ENCODE data around the gene OR51S1. TPM values are rescaled to one million over a fixed set of nuclear protein-coding genes. Genes with fewer than 3 reads are reported as not detected.

OR51S1 gene
- total and polyA plus RNA-seq, 2 experiments from 2014 or later: not detected

- TF ChIP-seq EZH2 (IDR thresholded peaks at IDR 0.05; ENCODE audit: insufficient read depth, poor library complexity, severe bottlenecking) (no peak), EZH2phosphoT487 (IDR thresholded peaks at IDR 0.05; ENCODE audit: insufficient read depth, low read depth) (no peak)
- no peaks in the 10 kb centered on the region for H3F3A ChIP-seq (ENCODE audit: insufficient read depth)
- no peaks in the 10 kb centered on the region for H3K79me2 ChIP-seq (ENCODE audit: insufficient read depth)
- H3K4me1 ChIP-seq (ENCODE audit: insufficient read depth): no peaks in the 10 kb centered on the region
- H3K36me3 ChIP-seq (ENCODE audit: low read depth): no peaks in the 10 kb centered on the region
- no peak overlapping the region for H2AFZ ChIP-seq
- no peaks in the 10 kb centered on the region for H4K20me1 ChIP-seq (ENCODE audit: insufficient read depth)
- 4 to 5% methylated on average over 4 of the region's 4 CpGs for whole genome bisulfite sequencing, 2 experiments (ENCODE audit: low coverage in 1 of 2, low lambda C conversion rate in 2 of 2, missing lambda C conversion rate in 2 of 2)
- in situ Hi-C loops (cut with MboI): no loop called here
- no peak overlapping the region for H3K27ac ChIP-seq
- H3K9ac ChIP-seq: no peak overlapping the region
- no peaks in the 10 kb centered on the region for H3K27me3 ChIP-seq (replicated peaks; ENCODE audit: insufficient read depth)
- H3K9me3 ChIP-seq (ENCODE audit: low read depth): no peaks in the 10 kb centered on the region
- DNase-seq: no peak
- no peaks in the 10 kb centered on the region for H3K9me2 ChIP-seq (ENCODE audit: insufficient read depth)
- H3K4me2 ChIP-seq (ENCODE audit: unreplicated experiment): no peak overlapping the region
- H3K4me3 ChIP-seq: no peak overlapping the region
Observed at GRCh38 chr11:4851033-4851432, 2.0 kb upstream of the OR51S1 start.

GRCh38 chr11:4839851-4840549 is 9.0 kb downstream of the OR51S1 start:
- no peak overlapping the region for H3K9ac ChIP-seq
- no peaks in the 10 kb centered on the region for H3F3A ChIP-seq (ENCODE audit: insufficient read depth)
- H3K36me3 ChIP-seq (ENCODE audit: low read depth): no peaks in the 10 kb centered on the region
- no peaks in the 10 kb centered on the region for H3K9me3 ChIP-seq (ENCODE audit: low read depth)
- DNase-seq: no peak
- H3K4me3 ChIP-seq: no peak overlapping the region
- H2AFZ ChIP-seq: no peak overlapping the region
- H3K4me1 ChIP-seq (ENCODE audit: insufficient read depth): no peaks in the 10 kb centered on the region
- in situ Hi-C loops (cut with MboI): no loop called here
- TF ChIP-seq EZH2phosphoT487 (IDR thresholded peaks at IDR 0.05; ENCODE audit: insufficient read depth, low read depth): no peak
- no peak for TF ChIP-seq EZH2 (IDR thresholded peaks at IDR 0.05; ENCODE audit: insufficient read depth, poor library complexity, severe bottlenecking)
- H3K27me3 ChIP-seq (replicated peaks; ENCODE audit: insufficient read depth): no peaks in the 10 kb centered on the region
- no peak overlapping the region for H3K27ac ChIP-seq
- no peaks in the 10 kb centered on the region for H3K9me2 ChIP-seq (ENCODE audit: insufficient read depth)
- 13 to 26% methylated on average over 2 of the region's 2 CpGs for WGBS, 2 experiments (ENCODE audit: low coverage in 1 of 2, low lambda C conversion rate in 2 of 2, missing lambda C conversion rate in 2 of 2)
- no peaks in the 10 kb centered on the region for H3K79me2 ChIP-seq (ENCODE audit: insufficient read depth)
- no peak overlapping the region for H3K4me2 ChIP-seq (ENCODE audit: unreplicated experiment)
- H4K20me1 ChIP-seq (ENCODE audit: insufficient read depth): no peaks in the 10 kb centered on the region

GRCh38 chr11:4830909-4831308 is 18.1 kb downstream of the OR51S1 start:
- Histone ChIP-seq H3K9me3 (ENCODE audit: low read depth) (no peaks in the 10 kb centered on the region), H4K20me1 (ENCODE audit: insufficient read depth) (no peaks in the 10 kb centered on the region), H3K27me3 (replicated peaks; ENCODE audit: insufficient read depth) (no peaks in the 10 kb centered on the region), H3K9me2 (ENCODE audit: insufficient read depth) (no peaks in the 10 kb centered on the region), H3F3A (ENCODE audit: insufficient read depth) (no peaks in the 10 kb centered on the region), H3K79me2 (ENCODE audit: insufficient read depth) (no peaks in the 10 kb centered on the region), H3K4me3 (no peak overlapping the region), H2AFZ (no peak overlapping the region), H3K4me1 (ENCODE audit: insufficient read depth) (no peaks in the 10 kb centered on the region), H3K27ac (no peak overlapping the region), H3K9ac (no peak overlapping the region), H3K4me2 (ENCODE audit: unreplicated experiment) (no peak overlapping the region), H3K36me3 (ENCODE audit: low read depth) (no peaks in the 10 kb centered on the region)
- TF ChIP-seq EZH2phosphoT487 (IDR thresholded peaks at IDR 0.05; ENCODE audit: insufficient read depth, low read depth) (no peak), EZH2 (IDR thresholded peaks at IDR 0.05; ENCODE audit: insufficient read depth, poor library complexity, severe bottlenecking) (no peak)
- in situ Hi-C loops (cut with MboI): no loop called here
- WGBS, 2 experiments (ENCODE audit: low coverage in 1 of 2, low lambda C conversion rate in 2 of 2, missing lambda C conversion rate in 2 of 2): 4 to 11% methylated on average over 2 of the region's 2 CpGs
- DNase-seq: no peak

GRCh38 chr11:4830346-4830745 is 18.7 kb downstream of the OR51S1 start:
- H4K20me1 ChIP-seq (ENCODE audit: insufficient read depth): no peaks in the 10 kb centered on the region
- no peak overlapping the region for H3K4me2 ChIP-seq (ENCODE audit: unreplicated experiment)
- H3K36me3 ChIP-seq (ENCODE audit: low read depth): no peaks in the 10 kb centered on the region
- no peak overlapping the region for H2AFZ ChIP-seq
- H3K27ac ChIP-seq: no peak overlapping the region
- no peaks in the 10 kb centered on the region for H3K79me2 ChIP-seq (ENCODE audit: insufficient read depth)
- no peaks in the 10 kb centered on the region for H3K27me3 ChIP-seq (replicated peaks; ENCODE audit: insufficient read depth)
- H3K9me3 ChIP-seq (ENCODE audit: low read depth): no peaks in the 10 kb centered on the region
- no peak for DNase-seq
- in situ Hi-C loops (cut with MboI): no loop called here
- H3K9me2 ChIP-seq (ENCODE audit: insufficient read depth): no peaks in the 10 kb centered on the region
- no peaks in the 10 kb centered on the region for H3F3A ChIP-seq (ENCODE audit: insufficient read depth)
- no peak overlapping the region for H3K4me3 ChIP-seq
- 0% methylated on average over 1 of the region's 1 CpG for WGBS, 2 experiments (ENCODE audit: low coverage in 1 of 2, low lambda C conversion rate in 2 of 2, missing lambda C conversion rate in 2 of 2)
- no peak for TF ChIP-seq EZH2 (IDR thresholded peaks at IDR 0.05; ENCODE audit: insufficient read depth, poor library complexity, severe bottlenecking)
- TF ChIP-seq EZH2phosphoT487 (IDR thresholded peaks at IDR 0.05; ENCODE audit: insufficient read depth, low read depth): no peak
- no peaks in the 10 kb centered on the region for H3K4me1 ChIP-seq (ENCODE audit: insufficient read depth)
- H3K9ac ChIP-seq: no peak overlapping the region

DNA sequence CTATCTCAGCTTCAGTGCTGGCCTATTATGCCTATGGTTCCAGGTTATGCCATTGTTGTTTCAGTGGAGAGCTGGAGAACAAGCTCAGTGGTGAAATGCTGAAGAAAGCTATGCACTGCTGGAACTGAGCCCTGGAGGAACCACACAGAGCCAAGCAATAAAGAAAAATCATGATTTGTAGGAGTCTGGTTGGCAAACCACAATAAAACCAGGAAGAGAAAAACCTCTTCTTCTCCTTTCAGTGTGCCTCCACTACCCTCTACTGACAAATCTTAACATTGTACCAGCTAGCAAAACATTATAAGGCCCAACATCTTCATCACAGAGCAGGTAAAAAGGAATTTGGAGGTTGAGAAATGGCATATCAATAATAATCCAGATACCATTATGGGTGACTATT is 22.6 kb downstream of the OR51S1 start:
- Histone ChIP-seq H3K27ac (no peak overlapping the region), H3K36me3 (ENCODE audit: low read depth) (no peaks in the 10 kb centered on the region), H3F3A (ENCODE audit: insufficient read depth) (no peaks in the 10 kb centered on the region), H3K4me3 (no peak overlapping the region), H3K9me2 (ENCODE audit: insufficient read depth) (no peaks in the 10 kb centered on the region), H2AFZ (no peak overlapping the region), H3K4me2 (ENCODE audit: unreplicated experiment) (no peak overlapping the region), H3K79me2 (ENCODE audit: insufficient read depth) (no peaks in the 10 kb centered on the region), H3K27me3 (replicated peaks; ENCODE audit: insufficient read depth) (no peaks in the 10 kb centered on the region), H3K9ac (no peak overlapping the region), H4K20me1 (ENCODE audit: insufficient read depth) (no peaks in the 10 kb centered on the region), H3K4me1 (ENCODE audit: insufficient read depth) (no peaks in the 10 kb centered on the region), H3K9me3 (ENCODE audit: low read depth) (no peaks in the 10 kb centered on the region)
- TF ChIP-seq EZH2phosphoT487 (IDR thresholded peaks at IDR 0.05; ENCODE audit: insufficient read depth, low read depth) (no peak), EZH2 (IDR thresholded peaks at IDR 0.05; ENCODE audit: insufficient read depth, poor library complexity, severe bottlenecking) (no peak)
- DNase-seq: no peak
- in situ Hi-C loops (cut with MboI): no loop called here
